Mucosa of descending colon (tissue), 3 donors: ENCODE measurements around the gene NCOA6. TPM values are rescaled to one million over a fixed set of nuclear protein-coding genes. Genes with fewer than 3 reads are reported as not detected.

Source experiments
- ATAC-seq: fragments of 200-7000 bp; cut with Tn5 transposase; one replicate; pipeline ENCODE4 v1.9.1; 2020; ENCODE audit warnings: mild to moderate bottlenecking, moderate library complexity
- DNase-seq, 3 donors: peaks; one replicate each; pipeline ENCODE4 v3.0.0-alpha.2; 2020
- H3K36me3 ChIP-seq: fragments of 200-600 bp; one replicate; pipeline ENCODE4 v1.8.0; 2021; ENCODE audit warnings: low read depth, mild to moderate bottlenecking
- H3K4me1 ChIP-seq: fragments of 200-600 bp; one replicate; pipeline ENCODE4 v1.8.0; 2021; ENCODE audit warnings: low read depth, mild to moderate bottlenecking
- H3K4me3 ChIP-seq: fragments of 200-600 bp; one replicate; pipeline ENCODE4 v1.8.0; 2021; ENCODE audit warnings: mild to moderate bottlenecking
- H3K9me3 ChIP-seq: fragments of 200-600 bp; one replicate; pipeline ENCODE4 v1.8.0; 2021; ENCODE audit warnings: mild to moderate bottlenecking
- intact Hi-C, 2 donors: fragments of 100-400 bp; cut with DNase I in 1 of 2; cut with micrococcal nuclease in 1 of 2; formaldehyde crosslinking; loops; one replicate each; pipeline versions ENCODE4 v1.11.0 to v1.11.1; 2022; cut with DNase I, micrococcal nuclease
- total RNA-seq, 3 donors: library from RNA; stranded (reverse); fragmentation: NEBNext Ultra II Directional in 2 of 3; extraction: Animal tissue kit (Norgen Biotek cat#: 25700) in 2 of 3; gene quantifications; one replicate each; pipeline versions ENCODE4 v1.2.1 to v1.2.4, GENCODE V29; 2021 to 2023
- TF ChIP-seq, protein P1 (sequence below): fragments of 200-600 bp; IDR thresholded peaks from one replicate; pipeline ENCODE4 v1.8.0; 2022; ENCODE audit warnings: antibody characterized with exemption, mild to moderate bottlenecking
- donor health status: DM: no; HTN: no; CAD: no; lungs with moderate emphysema.
- donor health status: DM: no; HTN: no; CAD: no.
- donor health status: DM: no; HTN: yes; CAD: no.

Gene NCOA6
- total RNA-seq, 3 donors from 2014 or later: 37.8 to 47.5 (median 44.3) TPM

GRCh38 chr20:34754611-34755010 lies 70.8 kb downstream of the NCOA6 start:
- Histone ChIP-seq H3K9me3 (no peaks in the 10 kb centered on the region), H3K4me3 (no peak overlapping the region), H3K36me3 (peaks cover 17% of the 10 kb centered on the region), H3K4me1 (no peaks in the 10 kb centered on the region)
- DNase-seq (no peak), ATAC-seq (no peak)
- TF ChIP-seq, protein P1, sequence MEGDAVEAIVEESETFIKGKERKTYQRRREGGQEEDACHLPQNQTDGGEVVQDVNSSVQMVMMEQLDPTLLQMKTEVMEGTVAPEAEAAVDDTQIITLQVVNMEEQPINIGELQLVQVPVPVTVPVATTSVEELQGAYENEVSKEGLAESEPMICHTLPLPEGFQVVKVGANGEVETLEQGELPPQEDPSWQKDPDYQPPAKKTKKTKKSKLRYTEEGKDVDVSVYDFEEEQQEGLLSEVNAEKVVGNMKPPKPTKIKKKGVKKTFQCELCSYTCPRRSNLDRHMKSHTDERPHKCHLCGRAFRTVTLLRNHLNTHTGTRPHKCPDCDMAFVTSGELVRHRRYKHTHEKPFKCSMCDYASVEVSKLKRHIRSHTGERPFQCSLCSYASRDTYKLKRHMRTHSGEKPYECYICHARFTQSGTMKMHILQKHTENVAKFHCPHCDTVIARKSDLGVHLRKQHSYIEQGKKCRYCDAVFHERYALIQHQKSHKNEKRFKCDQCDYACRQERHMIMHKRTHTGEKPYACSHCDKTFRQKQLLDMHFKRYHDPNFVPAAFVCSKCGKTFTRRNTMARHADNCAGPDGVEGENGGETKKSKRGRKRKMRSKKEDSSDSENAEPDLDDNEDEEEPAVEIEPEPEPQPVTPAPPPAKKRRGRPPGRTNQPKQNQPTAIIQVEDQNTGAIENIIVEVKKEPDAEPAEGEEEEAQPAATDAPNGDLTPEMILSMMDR: no peak
- intact Hi-C loops: no loop called here

GRCh38 chr20:34753706-34754461 lies 71.6 kb downstream of the NCOA6 start:
- ATAC-seq: no peak
- no peaks in the 10 kb centered on the region for H3K4me1 ChIP-seq
- peaks cover 19% of the 10 kb centered on the region for H3K36me3 ChIP-seq
- H3K4me3 ChIP-seq: no peak overlapping the region
- DNase-seq: no peak
- TF ChIP-seq, protein P1: no peak
- no peaks in the 10 kb centered on the region for H3K9me3 ChIP-seq
- intact Hi-C loops: no loop called here

DNA sequence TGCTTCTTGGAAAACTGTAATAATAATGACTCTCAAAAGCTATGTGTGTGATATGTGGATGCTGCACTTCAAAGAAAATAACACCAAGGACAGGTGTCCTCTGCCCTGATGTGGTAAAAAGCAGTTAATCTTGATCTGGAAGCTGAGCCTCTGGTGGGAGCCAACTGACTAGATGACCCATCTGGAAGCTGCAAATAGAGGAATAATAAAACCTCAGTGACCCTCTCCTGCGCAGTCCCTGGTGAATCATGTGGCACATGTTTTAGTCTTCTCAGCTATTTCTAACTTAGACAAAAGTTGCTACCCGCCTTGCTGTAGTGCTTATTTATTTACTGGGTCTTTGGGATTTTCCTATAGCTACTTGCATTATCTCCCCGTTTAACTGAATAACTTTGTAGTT lies 74.0 kb downstream of the NCOA6 start:
- DNase-seq (no peak), ATAC-seq (no peak)
- intact Hi-C loops: no loop called here
- Histone ChIP-seq H3K9me3 (no peaks in the 10 kb centered on the region), H3K4me3 (no peak overlapping the region), H3K4me1 (no peaks in the 10 kb centered on the region), H3K36me3 (peaks cover 11% of the 10 kb centered on the region)
- TF ChIP-seq, protein P1: no peak

GRCh38 chr20:34750484-34750883 lies 75.0 kb downstream of the NCOA6 start:
- no peak overlapping the region for H3K4me3 ChIP-seq
- H3K4me1 ChIP-seq: no peaks in the 10 kb centered on the region
- H3K9me3 ChIP-seq: no peaks in the 10 kb centered on the region
- intact Hi-C loops: no loop called here
- TF ChIP-seq, protein P1: no peak
- ATAC-seq: no peak
- peaks cover 11% of the 10 kb centered on the region for H3K36me3 ChIP-seq
- no peak for DNase-seq

DNA sequence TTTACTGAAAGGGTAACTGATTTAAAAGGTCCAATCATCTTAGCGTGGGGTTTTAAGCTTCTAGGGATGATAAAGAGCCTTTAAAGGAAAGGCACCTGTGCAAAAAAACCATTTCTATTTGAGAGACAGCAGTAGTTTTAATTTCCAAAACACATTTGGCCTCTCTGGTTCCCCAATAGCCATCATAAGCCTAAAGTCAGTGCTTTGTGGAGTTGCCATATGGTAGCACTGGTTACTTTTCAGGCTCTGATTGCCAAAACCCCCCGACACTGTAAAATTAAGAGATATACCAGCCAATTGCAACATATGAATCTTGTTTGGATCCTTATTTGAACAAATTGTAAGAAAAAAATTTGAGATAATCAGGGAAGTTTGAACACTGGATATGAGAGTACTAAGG lies 76.7 kb downstream of the NCOA6 start:
- Histone ChIP-seq H3K4me3 (no peak overlapping the region), H3K4me1 (no peaks in the 10 kb centered on the region), H3K9me3 (no peaks in the 10 kb centered on the region), H3K36me3 (peaks cover 11% of the 10 kb centered on the region)
- TF ChIP-seq, protein P1: no peak
- no peak for DNase-seq
- intact Hi-C loops: no loop called here
- ATAC-seq: no peak

DNA sequence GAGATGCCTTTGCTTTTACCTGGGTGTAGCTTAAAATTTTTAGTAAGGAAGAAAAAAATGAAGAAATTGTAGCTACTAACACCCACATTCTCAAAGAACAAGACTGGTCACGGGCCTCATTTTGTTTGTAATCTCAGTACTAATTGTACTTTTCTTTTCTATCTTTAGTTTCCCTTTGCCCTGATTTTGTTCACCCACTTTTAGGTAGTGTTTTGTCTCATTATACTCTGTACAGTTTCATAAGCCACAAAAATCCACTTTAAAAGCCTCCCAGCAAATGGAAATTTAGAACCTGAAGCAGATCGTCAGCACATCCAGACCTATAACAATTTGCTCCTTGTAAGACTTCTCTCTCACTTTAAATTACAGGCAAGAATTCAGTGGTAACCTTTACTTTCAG lies 78.0 kb downstream of the NCOA6 start:
- H3K9me3 ChIP-seq: no peaks in the 10 kb centered on the region
- no peaks in the 10 kb centered on the region for H3K4me1 ChIP-seq
- ATAC-seq (no peak), DNase-seq (no peak)
- H3K36me3 ChIP-seq: peaks cover 11% of the 10 kb centered on the region
- TF ChIP-seq, protein P1: no peak
- H3K4me3 ChIP-seq: no peak overlapping the region
- intact Hi-C loops: no loop called here
